Measurements from ENCODE around the gene MYO3A. TPM values are rescaled to one million over a fixed set of nuclear protein-coding genes. Genes with fewer than 3 reads are reported as not detected.
"Not testable (repeated sequence)": the region's sequence is repeated elsewhere in the genome, so short reads cannot be mapped to it uniquely, and the experiment has no call there.

Gene MYO3A
- total and polyA plus RNA-seq, 12 donors, result under 0.01 to 0.17 TPM; not detected in 10

- intact Hi-C loops (cut with DNase I), result no loop called here
- H3K9me3 ChIP-seq, result peaks cover 0 to 8% (median 0%) of the 10 kb centered on the region in 11 donors
- no peaks in the 10 kb centered on the region for H3K27me3 ChIP-seq
- H3K4me1 ChIP-seq, result no peaks in the 10 kb centered on the region
- H3K4me3 ChIP-seq, result no peak overlapping the region
- no peaks in the 10 kb centered on the region for H3K36me3 ChIP-seq
- no peak for DNase-seq
- ATAC-seq, result no peak
- no peak overlapping the region for H3K27ac ChIP-seq
- no peak for TF ChIP-seq CTCF (IDR thresholded peaks at IDR 0.05)
- WGBS, 2 donors, result 78% methylated on average over 2 of the region's 2 CpGs
These were observed 54.6 kb downstream of the MYO3A start for GRCh38 chr10:25988583-25988982.

DNA sequence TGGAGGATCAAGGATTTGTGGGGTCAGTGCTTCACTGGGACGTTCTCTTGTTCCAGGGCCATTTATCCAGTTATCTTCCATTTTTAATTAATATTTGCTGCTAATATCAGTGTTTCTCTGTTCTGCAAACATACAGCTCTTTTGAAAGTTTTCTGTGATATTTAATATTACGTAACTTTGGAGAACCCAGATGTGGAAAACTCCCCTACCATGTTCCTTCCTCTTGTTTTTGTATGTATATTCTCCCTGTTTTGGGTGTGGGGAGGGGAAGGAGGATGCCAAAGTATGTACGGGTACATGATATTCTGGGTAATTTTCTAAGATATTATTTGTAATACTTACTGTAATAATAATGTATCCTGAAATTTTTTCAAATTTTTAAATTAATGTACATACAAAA lies 55.9 kb downstream of the MYO3A start:
- Histone ChIP-seq H3K36me3 (no peaks in the 10 kb centered on the region), H3K27me3 (no peaks in the 10 kb centered on the region), H3K9me3 (peaks cover 0 to 3% (median 0%) of the 10 kb centered on the region in 11 donors), H3K4me3 (no peak overlapping the region), H3K4me1 (no peaks in the 10 kb centered on the region), H3K27ac (no peak overlapping the region)
- 51 to 83% methylated on average over 3 of the region's 3 CpGs for WGBS, 2 donors
- intact Hi-C loops (cut with DNase I), result no loop called here
- no peak for ATAC-seq
- DNase-seq, result no peak
- no peak for TF ChIP-seq CTCF (IDR thresholded peaks at IDR 0.05)

GRCh38 chr10:25999295-25999981 lies 65.4 kb downstream of the MYO3A start:
- 61 to 76% methylated on average over 4 of the region's 4 CpGs for WGBS, 2 donors
- Histone ChIP-seq H3K4me3 (no peak overlapping the region), H3K9me3 (peaks cover 0 to 5% (median 0%) of the 10 kb centered on the region in 11 donors), H3K4me1 (no peaks in the 10 kb centered on the region), H3K27ac (no peak overlapping the region), H3K36me3 (no peaks in the 10 kb centered on the region), H3K27me3 (peaks cover 0 to 7% (median 0%) of the 10 kb centered on the region in 7 donors)
- TF ChIP-seq CTCF (IDR thresholded peaks at IDR 0.05), result no peak
- no peak for DNase-seq
- ATAC-seq, result no peak
- intact Hi-C loops (cut with DNase I), result no loop called here

GRCh38 chr10:26000971-26001370 lies 66.9 kb downstream of the MYO3A start:
- ATAC-seq, result no peak
- DNase-seq, result no peak
- H3K4me1 ChIP-seq, result no peaks in the 10 kb centered on the region
- peaks cover 0 to 7% (median 0%) of the 10 kb centered on the region in 7 donors for H3K27me3 ChIP-seq
- peaks cover 0 to 2% (median 0%) of the 10 kb centered on the region in 11 donors for H3K9me3 ChIP-seq
- H3K27ac ChIP-seq, result no peak overlapping the region
- no peak for TF ChIP-seq CTCF (IDR thresholded peaks at IDR 0.05)
- no peaks in the 10 kb centered on the region for H3K36me3 ChIP-seq
- H3K4me3 ChIP-seq, result no peak overlapping the region
- WGBS, 2 donors, result 71 to 76% methylated on average over 5 of the region's 5 CpGs
- intact Hi-C loops (cut with DNase I), result no loop called here

- WGBS, 2 donors, result 88 to 93% methylated on average over 7 of the region's 7 CpGs
- intact Hi-C loops (cut with DNase I); ATAC-seq; H3K36me3 ChIP-seq; H3K27me3 ChIP-seq; H3K27ac ChIP-seq; H3K4me3 ChIP-seq; H3K9me3 ChIP-seq; DNase-seq; H3K4me1 ChIP-seq: not testable (repeated sequence)
These were observed 68.4 kb downstream of the MYO3A start for GRCh38 chr10:26002466-26002865.

Data from heart right ventricle (tissue), 16 donors.